NCI-H2171 (cell line): ENCODE measurements around the gene SNORC.

Experiments
- DNase-seq: peaks from one replicate; lab custom pipeline; 2025; lab: John Stamatoyannopoulos, UW

The SNORC gene

GRCh38 chr2:232869138-232870017 is 686 bp upstream of the SNORC start:
- DNase-seq: no peak

- DNase-seq: no peak
These were observed 805 bp downstream of the SNORC start for GRCh38 chr2:232870766-232871371.

GRCh38 chr2:232871418-232871834 is 1.4 kb downstream of the SNORC start:
- no peak for DNase-seq

DNA sequence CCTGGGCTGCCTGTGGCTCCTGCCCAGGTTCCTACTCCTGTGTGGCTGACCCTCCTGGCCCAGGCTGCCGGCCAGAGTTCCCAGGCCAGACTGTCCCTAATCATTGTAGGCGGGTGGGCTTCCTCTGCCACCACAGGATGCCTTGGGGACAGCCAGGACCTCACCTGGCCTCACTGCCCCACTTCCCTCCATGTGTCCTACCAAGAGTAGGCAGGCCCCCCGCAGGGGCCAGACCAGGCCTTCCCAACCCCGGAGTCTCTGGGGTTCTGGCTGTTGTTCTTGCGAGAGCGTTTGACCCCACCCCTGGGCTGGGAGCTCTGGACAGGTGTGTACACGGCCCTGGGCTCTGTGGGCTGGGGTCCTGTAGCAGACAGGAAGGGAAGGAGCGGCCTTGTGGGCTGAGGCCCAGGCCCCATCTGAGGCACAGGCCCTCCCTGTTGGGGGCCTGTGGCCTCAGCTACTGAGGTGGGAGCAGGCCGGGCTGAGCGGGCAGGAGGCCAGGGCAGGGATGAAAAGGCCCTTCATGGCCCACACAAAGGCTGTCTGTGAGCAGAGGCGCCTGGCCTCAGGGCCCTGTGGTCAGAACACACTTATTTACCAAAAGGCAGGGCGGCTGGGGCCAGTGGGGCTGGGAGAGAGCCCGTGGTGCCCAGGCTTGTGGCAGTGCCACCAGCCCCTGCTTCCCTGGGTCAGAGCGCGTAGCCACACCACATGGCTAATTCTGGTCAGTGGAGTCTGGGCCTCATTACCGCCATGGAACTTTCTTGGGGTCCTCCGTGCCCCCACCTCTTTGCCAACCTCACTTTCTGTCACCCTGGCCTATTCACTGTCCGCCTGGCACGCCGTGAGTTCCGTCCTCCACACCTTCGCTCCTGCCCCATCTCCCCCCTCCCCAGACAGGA is 2.0 kb downstream of the SNORC start:
- DNase-seq: no peak

DNA sequence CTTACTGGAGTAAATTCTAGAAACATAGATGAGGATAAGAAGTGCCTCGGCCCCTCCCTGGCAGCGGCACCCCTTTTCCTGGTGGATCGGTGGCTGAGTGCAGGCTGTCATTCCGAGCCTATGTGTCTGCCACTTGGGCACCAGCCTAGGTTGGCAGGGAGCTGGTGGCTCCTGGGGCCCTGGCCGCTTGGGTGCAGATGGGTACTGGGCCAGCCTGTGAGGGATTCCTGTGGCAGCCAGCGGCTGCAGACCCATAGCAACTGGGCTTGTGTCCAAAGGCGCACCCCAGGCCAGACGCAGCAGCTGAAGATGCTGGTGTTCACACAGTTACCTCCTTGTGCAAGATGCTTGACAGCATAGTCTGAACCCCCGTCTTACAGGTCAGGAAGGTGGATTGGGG is 2.8 kb downstream of the SNORC start:
- no peak for DNase-seq

GRCh38 chr2:232873292-232873908 is 3.3 kb downstream of the SNORC start:
- DNase-seq: no peak

- no peak for DNase-seq
These were observed 4.0 kb downstream of the SNORC start for GRCh38 chr2:232873909-232874641.

DNA sequence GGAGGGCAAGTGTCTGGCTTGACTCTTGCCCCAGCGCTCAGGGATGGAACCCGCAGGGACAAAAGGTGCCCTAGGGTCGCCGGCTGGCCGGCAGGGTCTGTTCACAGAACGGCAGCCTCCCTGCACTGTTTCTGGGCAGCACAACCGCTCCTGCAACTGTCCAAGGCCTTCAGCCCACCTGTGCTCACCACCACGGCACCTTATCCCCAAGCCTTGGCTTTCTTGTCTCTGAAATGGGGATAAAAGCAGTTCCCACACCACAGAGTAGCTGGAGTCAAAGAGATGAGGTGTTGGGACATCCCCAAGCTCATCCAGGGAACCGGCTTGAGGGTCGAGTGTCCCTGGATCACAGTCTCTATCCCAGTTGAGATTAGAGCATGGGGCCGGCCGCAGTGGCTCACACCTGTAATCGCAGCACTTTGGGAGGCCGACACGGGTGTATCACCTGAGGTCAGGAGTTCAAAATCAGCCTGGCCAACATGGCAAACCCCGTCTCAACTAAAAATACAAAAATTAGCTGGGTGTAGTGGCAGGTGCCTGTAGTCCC is 4.7 kb downstream of the SNORC start:
- DNase-seq: no peak

DNA sequence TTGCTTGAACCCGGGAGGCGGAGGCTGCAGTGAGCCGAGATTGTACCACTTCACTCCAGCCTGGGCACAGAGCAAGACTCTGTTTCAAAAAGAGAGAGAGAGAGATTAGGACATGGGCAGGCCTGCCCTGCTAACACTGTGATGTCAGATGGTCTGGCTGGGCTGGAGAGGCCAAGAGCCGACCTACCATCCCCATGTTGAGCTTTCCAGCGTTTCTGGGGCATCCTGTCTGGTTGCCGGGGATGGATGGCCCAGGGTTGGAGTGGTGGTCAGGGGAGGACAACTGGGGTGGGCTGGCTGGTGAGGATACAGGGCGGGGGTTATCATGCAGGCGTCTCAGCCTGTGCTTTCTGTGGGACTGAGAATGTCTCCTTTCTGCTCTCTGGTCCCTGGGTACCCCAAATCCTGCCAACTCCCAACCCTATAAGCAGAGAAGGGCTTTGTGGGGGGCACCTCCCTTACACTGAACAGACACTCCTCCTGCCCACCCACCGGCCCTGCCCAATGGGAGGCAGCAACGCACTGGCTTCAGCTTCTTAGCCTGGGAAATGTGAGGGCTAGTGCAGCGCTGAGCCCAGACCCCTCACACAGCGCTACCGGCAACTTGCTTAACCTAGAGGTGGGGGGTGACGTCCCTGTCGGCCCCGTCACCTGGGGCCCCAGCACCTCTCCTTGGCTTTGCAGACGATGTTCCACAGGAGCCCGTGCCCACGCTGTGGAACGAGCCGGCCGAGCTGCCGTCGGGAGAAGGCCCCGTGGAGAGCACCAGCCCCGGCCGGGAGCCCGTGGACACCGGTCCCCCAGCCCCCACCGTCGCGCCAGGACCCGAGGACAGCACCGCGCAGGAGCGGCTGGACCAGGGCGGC is 5.4 kb downstream of the SNORC start:
- no peak for DNase-seq

DNA sequence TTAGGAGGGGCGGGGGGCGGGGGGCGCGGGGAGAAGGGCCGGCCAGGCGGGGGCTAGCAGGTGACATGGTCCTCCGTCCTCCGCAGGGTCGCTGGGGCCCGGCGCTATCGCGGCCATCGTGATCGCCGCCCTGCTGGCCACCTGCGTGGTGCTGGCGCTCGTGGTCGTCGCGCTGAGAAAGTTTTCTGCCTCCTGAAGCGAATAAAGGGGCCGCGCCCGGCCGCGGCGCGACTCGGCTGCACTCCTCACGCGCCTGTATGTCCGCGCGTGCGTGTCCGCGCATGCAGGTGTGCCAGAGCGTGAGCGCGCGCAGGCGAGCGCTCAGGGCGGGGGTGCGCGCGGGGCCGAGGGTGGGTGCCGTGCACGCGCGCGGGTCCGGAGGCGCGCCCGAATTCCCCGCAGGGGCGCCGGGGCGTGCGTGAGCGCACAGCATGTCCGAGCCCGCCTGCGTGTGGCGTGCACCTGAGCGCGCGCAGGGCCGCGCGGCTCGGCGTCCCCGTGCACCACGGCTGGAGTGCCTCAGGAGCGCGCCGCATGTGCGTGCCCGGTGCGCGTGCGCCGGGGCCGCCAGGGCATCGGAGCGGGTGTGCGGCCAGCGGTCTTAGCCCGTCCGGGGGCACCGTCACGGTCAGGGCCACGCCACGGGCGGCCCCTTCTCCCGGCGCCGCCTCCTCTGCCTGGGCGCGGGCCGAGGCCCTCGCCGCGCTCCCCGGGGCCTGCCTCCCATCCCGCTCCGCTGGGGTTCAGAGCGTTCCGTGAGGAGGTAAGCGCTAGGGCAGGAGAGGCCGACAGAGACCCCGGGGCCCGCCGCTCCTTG is 6.3 kb downstream of the SNORC start:
- peak; percentile 37 for DNase-seq

- DNase-seq: no peak
These were observed 6.9 kb downstream of the SNORC start for GRCh38 chr2:232876978-232877441.

GRCh38 chr2:232877940-232878511 is 8.0 kb downstream of the SNORC start:
- no peak for DNase-seq

DNA sequence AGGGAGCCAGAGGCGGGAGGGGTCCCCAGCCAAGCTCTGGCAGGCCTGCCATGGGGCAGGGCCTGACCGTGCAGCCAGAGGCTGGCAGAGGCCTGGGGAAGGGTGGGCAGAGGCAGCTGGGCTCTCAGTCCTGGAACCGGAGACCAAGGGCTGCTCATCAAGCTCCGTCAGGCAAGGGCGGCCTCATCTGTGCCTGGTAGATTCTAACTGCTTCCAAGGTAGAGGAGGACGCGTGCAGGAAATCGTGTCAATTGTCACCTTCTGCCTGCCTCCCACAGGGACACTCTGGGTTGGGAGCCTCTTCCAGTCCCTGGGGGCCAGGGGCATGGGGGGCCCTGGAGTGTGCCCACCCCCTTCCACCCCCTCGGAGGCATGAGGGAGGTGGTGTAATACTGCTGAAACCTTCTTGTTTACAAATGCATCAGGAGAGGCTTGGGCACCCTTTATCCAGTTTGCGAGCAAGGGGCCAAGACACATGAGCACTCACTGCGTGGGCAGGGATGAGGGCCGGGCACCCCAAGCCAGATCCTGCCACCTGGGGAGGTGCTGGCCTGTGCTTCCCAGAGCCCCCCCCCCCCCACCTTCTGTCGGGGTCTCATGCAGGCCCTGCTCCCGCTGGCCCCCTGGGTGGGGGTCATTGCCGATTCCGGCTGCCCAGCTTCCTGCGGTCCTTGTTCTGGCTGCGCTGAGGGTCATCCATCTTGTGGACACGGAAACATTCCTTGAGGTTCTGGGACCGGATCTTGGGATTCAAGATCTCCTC is 9.0 kb downstream of the SNORC start:
- no peak for DNase-seq

DNA sequence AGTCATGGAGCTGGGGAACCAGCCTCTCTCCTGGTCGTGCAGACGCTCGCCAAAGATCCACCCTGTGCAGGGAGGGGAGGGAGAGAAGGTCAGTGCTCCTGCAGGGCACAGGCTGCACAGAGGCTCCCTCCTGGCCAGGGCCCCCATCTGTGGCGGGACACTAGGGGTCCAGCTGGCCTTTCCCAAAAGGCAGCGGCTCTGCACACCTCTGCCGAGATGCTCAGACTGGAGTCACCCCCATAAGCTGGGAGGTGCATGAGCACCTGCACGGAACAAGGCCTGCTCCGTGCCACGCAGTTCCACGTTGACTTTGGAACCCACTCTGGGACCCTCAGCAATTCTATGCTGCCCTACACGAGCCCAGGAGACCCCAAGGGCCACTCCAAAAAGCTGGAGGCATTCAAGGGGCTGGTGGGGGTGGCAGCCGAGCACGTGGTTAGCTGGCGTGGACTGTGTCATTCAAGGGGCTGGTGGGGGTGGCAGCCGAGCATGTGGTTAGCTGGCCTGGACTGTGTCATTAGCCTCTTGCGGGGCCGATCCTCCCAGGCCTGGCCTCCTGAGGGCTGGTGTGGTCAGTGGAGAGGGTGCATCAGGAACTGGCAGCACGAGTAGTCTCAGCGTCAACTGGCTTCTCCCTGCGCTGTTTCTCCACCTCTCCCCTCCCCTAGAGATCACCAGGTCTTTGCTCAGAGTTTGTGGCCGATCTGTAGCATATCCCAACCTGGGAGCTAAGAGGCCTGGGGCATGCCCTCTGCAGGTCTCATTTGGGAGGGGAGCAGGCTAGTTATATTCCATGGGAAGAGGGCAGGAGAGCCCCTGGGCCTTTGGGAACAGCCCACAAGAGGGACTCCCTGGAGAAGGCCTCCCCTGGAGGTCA is 9.8 kb downstream of the SNORC start:
- no peak for DNase-seq

- DNase-seq: no peak
These were observed 10.8 kb downstream of the SNORC start for GRCh38 chr2:232880764-232881351.

GRCh38 chr2:232882085-232882484 is 12.0 kb downstream of the SNORC start:
- DNase-seq: no peak
